EH (cell line): Measurements from ENCODE around the gene RASAL1.

ENCODE experiments used
- DNase-seq: peaks from one replicate; pipeline ENCODE4 v3.0.0-alpha.2; 2015; ENCODE audit warnings: low read depth

The RASAL1 gene, protein sequence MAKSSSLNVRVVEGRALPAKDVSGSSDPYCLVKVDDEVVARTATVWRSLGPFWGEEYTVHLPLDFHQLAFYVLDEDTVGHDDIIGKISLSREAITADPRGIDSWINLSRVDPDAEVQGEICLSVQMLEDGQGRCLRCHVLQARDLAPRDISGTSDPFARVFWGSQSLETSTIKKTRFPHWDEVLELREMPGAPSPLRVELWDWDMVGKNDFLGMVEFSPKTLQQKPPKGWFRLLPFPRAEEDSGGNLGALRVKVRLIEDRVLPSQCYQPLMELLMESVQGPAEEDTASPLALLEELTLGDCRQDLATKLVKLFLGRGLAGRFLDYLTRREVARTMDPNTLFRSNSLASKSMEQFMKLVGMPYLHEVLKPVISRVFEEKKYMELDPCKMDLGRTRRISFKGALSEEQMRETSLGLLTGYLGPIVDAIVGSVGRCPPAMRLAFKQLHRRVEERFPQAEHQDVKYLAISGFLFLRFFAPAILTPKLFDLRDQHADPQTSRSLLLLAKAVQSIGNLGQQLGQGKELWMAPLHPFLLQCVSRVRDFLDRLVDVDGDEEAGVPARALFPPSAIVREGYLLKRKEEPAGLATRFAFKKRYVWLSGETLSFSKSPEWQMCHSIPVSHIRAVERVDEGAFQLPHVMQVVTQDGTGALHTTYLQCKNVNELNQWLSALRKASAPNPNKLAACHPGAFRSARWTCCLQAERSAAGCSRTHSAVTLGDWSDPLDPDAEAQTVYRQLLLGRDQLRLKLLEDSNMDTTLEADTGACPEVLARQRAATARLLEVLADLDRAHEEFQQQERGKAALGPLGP

DNA sequence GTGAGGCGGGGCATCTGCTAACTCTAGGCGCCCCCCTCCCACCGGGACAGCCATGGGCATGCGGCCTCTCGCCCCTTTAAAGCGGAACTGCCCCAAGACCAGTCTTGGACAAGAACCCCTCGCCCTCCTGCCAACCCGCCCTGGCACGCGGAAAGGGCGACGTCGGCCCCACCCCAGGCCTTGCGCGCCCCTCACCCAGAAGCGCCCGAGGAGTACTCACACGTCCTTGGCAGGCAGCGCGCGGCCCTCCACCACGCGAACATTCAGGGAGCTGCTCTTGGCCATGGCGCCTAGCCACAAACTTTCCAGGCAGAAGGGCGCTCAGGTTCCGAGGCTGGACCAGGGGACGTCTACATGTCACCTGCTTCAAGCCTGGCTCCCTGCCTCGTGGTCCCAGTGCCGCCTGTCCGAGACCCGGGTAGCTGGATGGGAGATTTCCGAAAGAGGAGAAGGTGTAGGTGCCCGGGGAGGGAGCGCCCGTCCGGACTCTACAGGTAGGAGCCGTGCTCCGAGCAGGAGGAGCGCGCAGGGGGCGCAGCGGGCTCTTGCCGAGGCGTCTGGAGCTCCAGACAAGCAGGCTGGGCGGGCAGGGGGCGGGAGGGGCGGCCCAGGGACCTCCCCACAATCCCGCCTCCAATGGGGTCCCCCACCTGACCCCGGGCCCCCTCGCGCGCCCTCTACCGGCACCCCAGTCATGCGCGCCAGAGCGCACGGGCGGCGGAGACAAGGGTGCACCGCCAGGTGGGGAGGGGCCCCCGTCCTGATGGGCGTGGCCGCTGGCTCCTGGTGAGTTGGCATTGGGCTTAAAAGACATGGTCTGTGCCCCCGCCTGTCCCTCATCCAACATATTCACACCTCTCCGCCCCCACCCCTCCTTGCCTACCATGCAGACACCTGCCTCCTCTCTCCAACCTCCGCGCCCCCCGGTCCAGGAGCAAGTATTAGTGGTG, at the start of gene RASAL1:
TSS of gene RASAL1 (minus strand) at position 584 of the 950 bp plus-strand sequence. CDS start at position 285, 299 bp downstream.
- no peak for DNase-seq

DNA sequence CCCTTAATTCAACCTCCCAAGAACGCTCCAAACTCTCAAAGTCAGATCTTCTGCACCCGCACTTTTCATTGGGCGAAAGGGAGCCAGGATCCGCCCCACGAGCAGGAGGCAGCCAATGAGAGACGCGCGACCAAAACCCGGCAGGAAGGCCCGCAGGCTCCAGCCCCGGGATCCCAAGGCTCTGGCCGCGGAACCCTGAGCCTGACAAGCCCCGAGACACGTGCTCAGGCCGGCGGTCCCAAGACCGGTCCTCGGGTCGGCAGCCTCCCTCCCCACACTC, 49.3 kb upstream of the RASAL1 start:
- peak; percentile 92 for DNase-seq

GRCh38 chr12:113184098-113184899, 48.7 kb upstream of the RASAL1 start:
- DNase-seq: no peak

DNA sequence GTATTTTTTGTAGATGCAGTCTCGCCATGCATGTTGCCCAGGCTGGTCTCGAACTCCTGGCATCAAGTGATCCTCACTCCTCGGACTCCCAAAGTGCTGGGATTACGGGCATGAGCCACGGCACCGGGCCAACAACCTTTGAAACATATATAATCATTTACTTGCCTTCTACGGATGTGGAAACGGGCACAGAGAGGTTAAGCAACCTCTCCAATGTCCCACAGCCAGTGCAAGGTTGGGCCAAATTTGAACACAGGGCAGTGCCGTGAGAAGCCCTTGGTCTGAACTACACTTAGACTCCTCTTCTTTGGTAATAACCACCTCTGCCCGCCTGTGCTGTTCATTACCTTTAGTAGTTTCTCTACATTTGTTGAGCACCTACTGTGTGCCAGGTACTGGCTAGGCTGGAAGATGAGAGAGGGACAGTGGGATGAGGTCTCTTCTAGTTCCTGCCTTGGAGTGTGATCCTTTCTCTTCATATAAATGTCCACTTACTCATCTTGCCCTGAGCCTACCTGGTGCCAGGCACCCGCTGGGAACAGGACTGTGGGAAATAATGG, 47.5 kb upstream of the RASAL1 start:
- no peak for DNase-seq

DNA sequence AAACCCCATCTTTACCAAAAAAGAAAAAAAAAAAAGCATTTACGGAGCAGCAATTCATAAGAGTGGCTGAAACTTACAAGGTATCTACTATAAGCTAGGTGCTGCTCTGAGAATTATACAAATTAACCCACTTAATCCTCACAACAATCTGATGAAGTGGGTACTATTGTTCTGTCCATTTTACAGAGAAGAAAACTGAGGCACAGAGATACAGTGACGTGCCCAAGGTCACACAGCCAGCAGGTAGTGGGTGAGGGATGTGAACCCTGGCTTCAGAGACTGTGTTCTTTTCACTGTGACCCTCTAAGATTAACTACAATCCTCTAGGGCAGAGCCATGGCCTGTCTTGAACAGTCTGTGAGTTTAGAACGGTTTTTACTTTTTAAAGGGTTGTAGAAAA, 46.4 kb upstream of the RASAL1 start:
- DNase-seq: no peak

DNA sequence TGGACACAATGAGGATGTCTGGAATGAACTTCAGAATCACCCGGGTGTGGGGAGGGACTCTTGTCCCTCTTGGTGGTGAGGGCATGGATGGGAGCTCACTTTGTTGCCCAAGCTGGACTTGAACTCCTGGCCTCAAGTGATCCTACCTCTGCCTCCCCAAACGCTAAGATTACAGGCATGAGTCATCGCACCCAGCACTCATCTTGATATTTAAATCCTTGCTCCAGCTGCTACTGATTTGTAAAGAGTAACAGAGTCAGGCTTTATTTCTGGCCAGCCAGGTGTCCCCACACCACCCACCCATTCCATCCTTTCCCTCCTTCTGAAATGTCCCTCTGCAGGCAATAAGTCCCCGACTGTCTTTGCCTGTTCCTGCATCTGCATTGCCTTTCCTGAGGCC, 44.8 kb upstream of the RASAL1 start:
- DNase-seq: no peak

DNA sequence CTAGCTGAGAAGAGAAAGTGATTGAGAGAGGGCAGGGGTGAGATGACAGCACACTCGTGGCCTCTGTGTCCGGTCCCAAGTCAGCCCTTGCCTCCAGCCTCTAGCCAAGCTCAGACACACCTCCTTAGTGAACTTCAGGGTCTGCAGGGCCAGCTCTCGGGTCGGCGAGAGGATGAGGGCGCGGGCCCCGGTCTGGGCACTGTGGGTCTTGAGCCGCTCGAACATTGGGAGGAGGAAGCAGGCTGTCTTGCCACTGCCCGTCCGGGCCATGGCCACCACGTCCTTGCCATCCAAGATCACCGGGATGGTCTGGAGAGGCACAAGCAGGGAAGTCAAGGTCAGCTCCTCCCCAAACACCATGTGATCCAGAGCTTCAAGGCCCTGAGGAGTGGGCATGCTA, 43.5 kb upstream of the RASAL1 start:
- DNase-seq: no peak

DNA sequence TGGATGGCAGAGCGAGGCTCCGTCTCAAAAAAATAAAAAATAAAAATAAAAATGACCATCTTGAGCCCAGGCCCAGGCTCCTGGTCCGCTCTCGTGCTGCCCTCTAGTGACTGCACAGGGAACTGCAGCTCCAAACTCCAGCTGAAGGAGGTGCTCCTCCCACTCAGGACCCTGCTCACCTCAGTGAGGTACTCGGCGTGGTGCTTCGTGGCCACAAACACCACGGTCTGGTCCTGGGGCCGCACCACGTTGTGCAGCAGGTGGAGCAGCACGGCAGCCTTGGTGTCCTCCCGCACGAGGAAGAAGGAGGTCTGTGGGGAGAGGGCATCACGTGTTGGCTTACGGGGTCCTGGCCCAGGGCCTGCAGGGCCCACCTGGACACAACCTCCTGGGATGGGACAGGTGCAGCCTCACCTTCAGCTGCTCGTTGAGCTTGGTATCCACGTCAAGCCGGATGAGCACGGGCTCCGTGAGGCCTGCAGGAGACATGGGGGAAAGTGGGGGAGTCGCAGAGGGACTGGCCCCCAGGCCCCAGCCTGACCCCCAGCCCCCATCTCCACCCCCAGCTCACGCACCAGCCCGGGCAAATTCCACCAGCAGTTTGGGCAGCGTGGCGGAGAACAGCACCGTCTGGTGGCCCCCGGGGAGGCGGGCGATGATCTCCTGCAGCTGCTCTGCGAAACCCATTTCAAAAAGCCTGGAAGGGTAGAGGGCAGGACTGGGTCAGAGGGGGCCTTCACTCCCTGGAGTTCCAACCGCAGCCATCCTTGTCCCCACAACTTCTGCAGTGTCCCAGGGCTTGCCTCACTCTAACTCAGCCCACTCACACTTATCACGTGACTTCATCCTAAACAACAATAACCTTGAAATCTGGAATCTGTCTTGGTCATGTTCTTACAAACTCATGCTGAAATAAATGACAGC, 39.2 kb upstream of the RASAL1 start:
- DNase-seq: peak; percentile 65

- DNase-seq: no peak
These were observed 37.6 kb upstream of the RASAL1 start for GRCh38 chr12:113173081-113173698.

GRCh38 chr12:113172185-113172584, 36.6 kb upstream of the RASAL1 start:
- DNase-seq: no peak

DNA sequence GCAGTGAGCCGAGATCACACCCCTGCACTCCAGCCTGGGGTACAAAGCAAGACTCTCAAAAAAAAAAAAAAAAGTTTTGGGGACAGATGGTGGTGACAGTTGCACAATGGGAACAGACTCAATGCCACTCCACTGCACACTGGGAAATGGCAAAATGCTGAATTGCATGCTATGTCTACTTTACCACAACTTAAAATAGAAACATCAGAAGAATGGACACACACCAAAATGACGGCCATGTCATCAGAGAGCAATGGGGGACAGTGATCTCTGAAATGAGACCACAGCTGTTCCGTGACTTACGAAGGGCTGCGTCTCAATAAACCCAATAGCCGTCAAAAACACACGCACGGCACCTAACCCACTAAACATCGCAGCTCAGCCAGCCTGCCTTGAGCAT, 36.0 kb upstream of the RASAL1 start:
- no peak for DNase-seq

GRCh38 chr12:113170926-113171325, 35.4 kb upstream of the RASAL1 start:
- DNase-seq: no peak

- no peak for DNase-seq
These were observed 34.9 kb upstream of the RASAL1 start for GRCh38 chr12:113170457-113170856.

GRCh38 chr12:113169697-113170096, 34.1 kb upstream of the RASAL1 start:
- no peak for DNase-seq

DNA sequence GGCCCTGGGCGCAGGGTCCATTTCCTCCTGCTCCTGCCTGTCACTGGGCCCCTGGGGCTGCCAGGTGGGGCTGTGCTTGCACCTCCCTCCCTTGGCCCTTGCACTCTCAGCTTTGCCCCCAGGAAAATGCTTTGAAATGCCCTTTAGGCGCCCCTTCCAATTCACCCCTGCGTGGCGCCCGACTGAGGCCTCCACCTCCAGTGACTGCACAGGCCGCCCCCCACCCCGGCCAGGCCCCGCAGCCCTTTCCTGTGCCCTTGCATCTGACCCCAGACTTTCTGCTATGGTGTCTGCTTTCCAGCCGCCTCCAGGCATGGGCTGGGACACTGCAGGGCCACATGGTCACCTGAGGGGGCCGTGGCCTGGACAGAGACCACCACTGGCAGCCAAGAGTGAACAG, 32.3 kb upstream of the RASAL1 start:
- DNase-seq: no peak

GRCh38 chr12:113165521-113166450, 30.2 kb upstream of the RASAL1 start:
- DNase-seq: no peak

- DNase-seq: no peak
These were observed 28.5 kb upstream of the RASAL1 start for GRCh38 chr12:113164014-113164413.

- no peak for DNase-seq
These were observed 27.4 kb upstream of the RASAL1 start for GRCh38 chr12:113163030-113163360.
